Psoas muscle (tissue), 8 donors: ENCODE measurements around the gene SSTR5. TPM values are rescaled to one million over a fixed set of nuclear protein-coding genes. Genes with fewer than 3 reads are reported as not detected.
"Not testable (repeated sequence)": the region's sequence is repeated elsewhere in the genome, so short reads cannot be mapped to it uniquely, and the experiment has no call there.

Experiments used
- ATAC-seq, 4 donors: fragments of 200-7000 bp; cut with Tn5 transposase; one replicate each; pipeline ENCODE4 v1.9.1; 2020; ENCODE audit warnings: moderate library complexity in 3 of 4, mild to moderate bottlenecking in 2 of 4
- DNase-seq, 2 donors: peaks; one replicate each; pipeline ENCODE4 v3.0.0-alpha.2; 2020
- H3K27ac ChIP-seq: fragments of 200-600 bp; one replicate; pipeline ENCODE4 v1.8.0; 2022
- H3K27me3 ChIP-seq, 3 donors: fragments of 200-600 bp in 1 of 3; one replicate each; pipeline versions ENCODE4 v1.6.1 to v1.8.0; 2013 to 2022; ENCODE audit warnings: low read length in 2 of 3, mild to moderate bottlenecking in 2 of 3, moderate library complexity in 1 of 3; ENCODE audit not compliant: insufficient read depth in 3 of 3
- H3K36me3 ChIP-seq, 2 donors: fragments of 200-600 bp in 1 of 2; one replicate each; pipeline versions ENCODE4 v1.6.1 to v1.8.0; 2013 to 2022; ENCODE audit warnings: low read depth in 1 of 2, mild to moderate bottlenecking in 1 of 2, moderate library complexity in 1 of 2; ENCODE audit not compliant: insufficient read depth in 1 of 2
- H3K4me1 ChIP-seq: fragments of 200-600 bp; one replicate; pipeline ENCODE4 v1.8.0; 2022
- H3K4me3 ChIP-seq: fragments of 200-600 bp; one replicate; pipeline ENCODE4 v1.8.0; 2022; ENCODE audit warnings: mild to moderate bottlenecking
- H3K9me3 ChIP-seq: fragments of 200-600 bp; one replicate; pipeline ENCODE4 v1.8.0; 2022
- CTCF ChIP-seq: fragments of 200-600 bp; IDR thresholded peaks from one replicate; pipeline ENCODE4 v1.8.0; 2022; ENCODE audit warnings: antibody characterized with exemption
- WGBS, 3 donors: extraction: QIAGEN DNeasy Blood & Tissue Kit; methylation state at CpG; one replicate each; pipeline versions ENCODE4 v1.1.6 to v1.1.7; 2013; 5-methylcytosine and 5-hydroxymethylcytosine counted together
- intact Hi-C, 2 donors: fragments of 100-400 bp; cut with DNase I; formaldehyde crosslinking; loops; one replicate each; pipeline versions ENCODE4 v1.11.0 to v1.14.2; 2022
- polyA plus RNA-seq, 3 donors: library from polyadenylated mRNA; stranded (reverse); fragments of 200-250 nt; gene quantifications; one replicate each; pipeline ENCODE4 v1.2.3, GENCODE V29; 2013
- total RNA-seq, 4 donors: library from RNA; stranded (reverse); fragmentation: NEBNext Ultra II Directional in 2 of 4; extraction: Animal tissue kit (Norgen Biotek cat#: 25700) in 2 of 4; gene quantifications; one replicate each; pipeline versions ENCODE4 v1.2.1 to v1.2.4, GENCODE V29; 2021 to 2023
- donor health status: healthy with polysubstance abuse.
- donor health status: DM: no; HTN: no; CAD: no; lungs with moderate emphysema.
- donor health status: Bipolar disorder and iron deficiency.
- donor health status: healthy.
- donor health status: DM: yes; HTN: yes; CAD: no.
- donor health status: DM: no; HTN: no; CAD: no.
- donor health status: DM: no; HTN: no; CAD: no.
- donor health status: DM: yes; HTN: yes; CAD: no.

SSTR5 gene
- total and polyA plus RNA-seq, 7 donors = 0.03 to 0.32 (median 0.08) TPM; not detected in 3

GRCh38 chr16:1084971-1085370 lies 12.4 kb downstream of the SSTR5 start:
- Histone ChIP-seq H3K9me3 (peaks cover 12% of the 10 kb centered on the region), H3K27ac (no peak overlapping the region), H3K4me1 (peaks cover 2% of the 10 kb centered on the region), H3K27me3 (peaks cover 0 to 73% (median 35%) of the 10 kb centered on the region in 3 donors), H3K36me3 (no peaks in the 10 kb centered on the region), H3K4me3 (no peak overlapping the region)
- 84 to 90% (median 89%) methylated on average over 6 of the region's 6 CpGs for whole genome bisulfite sequencing, 3 donors
- ATAC-seq (no peak), DNase-seq (no peak)
- TF ChIP-seq CTCF = no peak
- intact Hi-C loops = no loop called here

DNA sequence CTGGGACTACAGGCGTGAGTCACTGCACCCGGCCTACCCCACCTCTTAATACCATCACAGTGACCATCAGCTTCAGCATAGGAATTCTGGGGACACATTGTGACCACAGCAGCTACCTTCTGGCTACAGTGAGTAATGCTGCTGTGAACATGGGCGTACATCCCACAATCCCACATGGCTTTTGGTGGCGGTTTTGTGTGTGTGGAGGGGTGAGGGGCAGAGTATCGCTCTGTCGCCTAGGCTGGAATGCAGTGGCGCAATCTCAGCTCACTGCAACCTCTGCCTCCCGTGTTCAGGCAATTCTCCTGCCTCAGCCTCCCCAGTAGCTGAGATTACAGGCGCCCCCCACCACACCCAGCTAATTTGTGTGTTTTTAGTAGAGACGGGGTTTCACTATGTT lies 13.9 kb downstream of the SSTR5 start:
- DNase-seq, H3K4me3 ChIP-seq, H3K36me3 ChIP-seq, ATAC-seq, H3K4me1 ChIP-seq, H3K27ac ChIP-seq, intact Hi-C loops: not testable (repeated sequence)
- WGBS, 3 donors = 82 to 92% (median 87%) methylated on average over 10 of the region's 10 CpGs
- peaks cover 12% of the 10 kb centered on the region for H3K9me3 ChIP-seq
- peaks cover 0 to 63% (median 23%) of the 10 kb centered on the region in 3 donors for H3K27me3 ChIP-seq

GRCh38 chr16:1088295-1089170 lies 16.0 kb downstream of the SSTR5 start:
- 59 to 63% (median 61%) methylated on average over 40 of the region's 40 CpGs for whole genome bisulfite sequencing, 3 donors
- peaks cover 12% of the 10 kb centered on the region for H3K9me3 ChIP-seq
- no peak for TF ChIP-seq CTCF
- no peak overlapping the region for H3K27ac ChIP-seq
- peaks cover 0 to 43% (median 15%) of the 10 kb centered on the region in 3 donors for H3K27me3 ChIP-seq
- intact Hi-C loops = no loop called here
- H3K4me3 ChIP-seq = no peak overlapping the region
- H3K4me1 ChIP-seq = peaks cover 2% of the 10 kb centered on the region
- DNase-seq (no peak), ATAC-seq (no peak)
- H3K36me3 ChIP-seq = no peaks in the 10 kb centered on the region

DNA sequence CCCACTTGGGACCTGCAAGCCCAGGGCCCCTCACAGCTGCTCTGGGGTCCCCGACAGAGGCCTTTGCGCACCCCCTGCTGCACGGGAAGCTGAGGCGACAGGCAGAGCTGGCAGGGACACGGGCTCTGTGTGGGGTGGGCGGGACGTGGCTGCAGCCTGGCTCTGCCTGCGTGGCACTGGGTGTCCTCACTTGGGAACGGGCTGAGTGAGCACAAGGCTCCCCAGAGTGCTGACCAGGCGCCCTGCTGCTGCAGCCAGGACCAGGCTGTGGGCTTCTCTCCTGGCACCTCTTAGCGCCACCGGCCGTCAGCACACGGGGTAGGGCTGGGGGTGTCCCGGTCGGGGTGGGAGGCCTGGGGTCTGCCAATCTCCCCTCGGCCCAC lies 16.9 kb downstream of the SSTR5 start:
- ATAC-seq (peak; percentile 20 to 72 (median 60)), DNase-seq (peak in 1 of 2 donors; percentile 79)
- Histone ChIP-seq H3K4me3 (peak overlapping the region; percentile 47), H3K9me3 (peaks cover 8% of the 10 kb centered on the region), H3K27me3 (peaks cover 0 to 34% (median 8%) of the 10 kb centered on the region in 3 donors), H3K36me3 (no peaks in the 10 kb centered on the region), H3K27ac (no peak overlapping the region), H3K4me1 (peaks cover 2% of the 10 kb centered on the region)
- intact Hi-C loops = no loop called here
- TF ChIP-seq CTCF = no peak
- 19 to 24% (median 22%) methylated on average over 15 to 17 of the region's 17 CpGs for WGBS, 3 donors

DNA sequence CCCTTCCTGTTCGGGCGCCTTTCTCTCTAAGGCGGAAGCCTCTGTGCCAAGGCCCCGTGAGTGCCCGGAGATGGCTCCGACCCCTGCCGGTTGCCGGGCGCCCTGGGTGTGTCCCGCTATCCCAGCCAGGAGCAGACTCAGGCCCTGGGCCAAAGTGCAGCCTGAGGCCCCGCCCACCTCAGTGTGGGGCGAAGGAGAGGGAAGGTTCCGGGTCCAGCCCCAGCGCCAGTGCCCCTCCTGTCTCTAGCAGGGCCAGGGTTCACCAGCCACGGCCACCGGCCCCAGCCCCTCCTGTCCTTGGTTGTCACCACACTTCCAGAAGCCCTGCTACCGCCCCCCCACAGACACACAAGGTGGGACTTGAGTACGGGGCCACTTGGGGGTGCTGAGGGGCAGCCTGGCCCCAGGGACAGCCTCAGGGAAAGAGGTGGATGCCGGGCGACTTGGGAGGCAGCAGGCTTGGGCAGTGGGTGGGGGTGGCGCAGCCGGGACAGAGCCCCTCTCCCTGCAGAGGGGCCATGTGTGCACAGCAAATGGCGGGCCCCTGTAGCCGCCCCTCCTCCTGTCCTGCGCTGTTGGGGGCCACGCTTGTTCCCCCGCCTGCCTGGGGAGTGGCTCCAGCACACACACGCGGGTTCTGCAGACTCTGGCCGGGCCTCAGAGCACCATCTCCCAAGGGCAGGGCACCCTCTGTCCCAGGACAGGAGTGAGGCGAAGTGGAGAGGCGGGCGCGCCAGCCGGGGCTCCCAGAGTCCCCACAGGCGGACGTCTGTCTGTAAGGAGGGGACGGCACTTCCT lies 17.5 kb downstream of the SSTR5 start:
- H3K4me3 ChIP-seq = peak overlapping the region; percentile 47
- peaks cover 2% of the 10 kb centered on the region for H3K4me1 ChIP-seq
- intact Hi-C loops = no loop called here
- ATAC-seq (peak; percentile 60 to 88 (median 76)), DNase-seq (peak; percentile 61 to 90)
- peaks cover 4% of the 10 kb centered on the region for H3K9me3 ChIP-seq
- peaks cover 0 to 34% (median 8%) of the 10 kb centered on the region in 3 donors for H3K27me3 ChIP-seq
- WGBS, 3 donors = 21 to 24% (median 21%) methylated on average over 32 to 38 of the region's 38 CpGs
- H3K36me3 ChIP-seq = no peaks in the 10 kb centered on the region
- H3K27ac ChIP-seq = peak overlapping the region; percentile 58
- no peak for TF ChIP-seq CTCF
